NCI-H128 (cell line): ENCODE data around the gene RPL37A.

Experiments
- DNase-seq: peaks from one replicate; lab custom pipeline; 2025; ENCODE audit not compliant: unreplicated experiment; lab: John Stamatoyannopoulos, UW

Gene RPL37A

GRCh38 chr2:216546241-216546640 lies 47.6 kb downstream of the RPL37A start:
- no peak for DNase-seq

- no peak for DNase-seq
Measured at GRCh38 chr2:216546641-216547403, 48.2 kb downstream of the RPL37A start.

GRCh38 chr2:216548901-216549331 lies 50.3 kb downstream of the RPL37A start:
- DNase-seq, result no peak

- DNase-seq, result no peak
Measured at GRCh38 chr2:216549926-216550690, 51.5 kb downstream of the RPL37A start.

- DNase-seq, result no peak
Measured at GRCh38 chr2:216551234-216552068, 52.8 kb downstream of the RPL37A start.

- no peak for DNase-seq
Measured at GRCh38 chr2:216553093-216553478, 54.4 kb downstream of the RPL37A start.
